GM19035 (cell line): Measurements from ENCODE around the gene SPC24.
A peak's percentile ranks its signal among the peaks of the same experiment; 100 is the strongest.

Source experiments
- ATAC-seq: cut with Tn5 transposase; IDR thresholded peaks from one replicate; pipeline ENCODE4 v1.9.1; 2021; ENCODE audit not compliant: unreplicated experiment

SPC24 gene, protein sequence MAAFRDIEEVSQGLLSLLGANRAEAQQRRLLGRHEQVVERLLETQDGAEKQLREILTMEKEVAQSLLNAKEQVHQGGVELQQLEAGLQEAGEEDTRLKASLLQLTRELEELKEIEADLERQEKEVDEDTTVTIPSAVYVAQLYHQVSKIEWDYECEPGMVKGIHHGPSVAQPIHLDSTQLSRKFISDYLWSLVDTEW

GRCh38 chr19:11155373-11156120 lies at the start of gene SPC24:
TSS of gene SPC24 (minus strand) at chr19:11155782. CDS start at chr19:11155776, 6 bp downstream.
- ATAC-seq, result peak; percentile 94

DNA sequence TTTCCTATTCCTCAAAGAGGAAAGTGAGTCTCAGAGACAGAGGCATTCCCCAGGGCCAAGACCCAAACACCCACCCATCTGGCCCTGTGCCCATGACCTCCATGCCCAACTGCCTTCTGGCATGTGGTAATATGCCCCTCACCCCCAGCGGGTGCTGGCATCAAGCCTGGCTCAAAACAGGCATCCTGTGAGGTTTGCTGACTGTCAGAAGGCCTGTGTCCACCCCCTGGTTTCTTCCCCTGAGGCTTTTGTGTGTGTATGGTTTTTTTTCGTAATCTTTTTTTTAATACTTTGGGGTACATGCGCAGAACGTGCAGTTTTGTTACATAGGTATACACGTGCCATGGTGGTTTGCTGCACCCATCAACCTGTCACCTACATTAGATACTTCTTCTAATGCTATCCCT lies 49.4 kb upstream of the SPC24 start:
- no peak for ATAC-seq

DNA sequence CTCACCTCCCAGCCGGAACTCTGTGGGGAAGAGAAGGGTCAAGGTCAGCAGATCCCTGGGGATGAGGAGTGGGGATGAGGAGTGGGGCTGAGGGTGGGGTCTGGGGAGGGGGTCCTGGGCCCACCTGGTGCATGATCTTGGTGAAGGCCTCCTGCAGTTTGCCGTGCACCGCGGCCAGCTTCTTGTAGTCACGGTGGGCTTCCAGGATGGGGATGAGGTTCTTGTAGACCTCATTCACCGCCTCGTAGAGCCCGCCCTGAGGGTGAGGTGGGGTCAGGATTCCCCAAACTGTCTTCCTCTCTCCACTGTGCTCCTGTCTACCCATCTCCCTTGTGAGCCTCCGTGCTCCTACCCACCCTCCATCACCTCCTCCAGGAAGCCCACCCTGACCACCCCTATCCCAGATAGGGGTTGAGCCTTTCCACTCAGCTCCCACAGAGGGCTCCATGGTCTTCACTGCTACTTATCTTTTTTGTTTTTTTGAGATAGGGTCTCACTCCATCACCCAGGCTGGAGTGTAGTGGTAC lies 48.6 kb upstream of the SPC24 start:
- ATAC-seq, result no peak

DNA sequence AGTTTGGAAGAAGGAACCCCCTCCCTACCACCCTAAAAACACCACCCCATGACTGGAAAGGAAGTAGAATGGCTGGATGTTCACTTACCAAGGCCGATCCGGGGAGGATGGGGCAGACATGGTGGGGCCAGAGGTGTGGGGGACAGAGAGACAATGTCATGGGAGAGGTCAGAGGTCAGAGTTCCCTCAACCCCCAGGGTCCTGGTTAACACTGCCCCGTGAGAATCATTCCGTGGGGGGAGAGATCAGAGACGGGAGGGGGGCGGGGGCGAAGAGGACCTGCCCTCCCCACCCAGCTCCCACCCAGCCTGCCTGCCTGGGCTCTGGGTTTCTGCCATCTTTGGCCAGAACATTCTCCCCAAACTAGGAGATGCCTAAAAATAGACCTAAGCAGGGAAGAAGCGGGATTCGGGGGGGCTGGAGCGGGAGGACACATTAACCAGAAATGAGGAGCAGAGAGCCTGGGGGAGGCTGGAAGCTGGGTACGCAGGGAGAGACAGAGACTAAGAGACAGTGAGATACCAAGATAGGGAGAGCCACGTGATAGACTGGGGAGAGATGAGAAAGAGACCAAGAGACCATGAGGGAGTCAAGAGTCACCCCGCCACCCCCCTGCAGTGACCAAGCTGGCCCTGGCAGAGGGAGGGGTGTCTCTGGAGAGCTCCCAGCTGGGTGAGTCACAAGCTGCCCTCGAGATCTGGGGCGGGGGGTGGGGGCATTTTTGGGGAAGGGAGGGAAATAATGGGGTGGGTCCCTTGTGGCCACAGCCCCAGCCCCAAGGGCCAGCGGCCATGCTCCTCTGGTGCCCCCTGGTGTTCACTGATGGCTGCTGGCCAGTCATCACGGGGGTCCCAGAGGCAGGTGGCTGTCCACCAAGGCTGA lies 47.9 kb upstream of the SPC24 start:
- no peak for ATAC-seq

- ATAC-seq, result no peak
These were observed 47.1 kb upstream of the SPC24 start for GRCh38 chr19:11202488-11203193.

DNA sequence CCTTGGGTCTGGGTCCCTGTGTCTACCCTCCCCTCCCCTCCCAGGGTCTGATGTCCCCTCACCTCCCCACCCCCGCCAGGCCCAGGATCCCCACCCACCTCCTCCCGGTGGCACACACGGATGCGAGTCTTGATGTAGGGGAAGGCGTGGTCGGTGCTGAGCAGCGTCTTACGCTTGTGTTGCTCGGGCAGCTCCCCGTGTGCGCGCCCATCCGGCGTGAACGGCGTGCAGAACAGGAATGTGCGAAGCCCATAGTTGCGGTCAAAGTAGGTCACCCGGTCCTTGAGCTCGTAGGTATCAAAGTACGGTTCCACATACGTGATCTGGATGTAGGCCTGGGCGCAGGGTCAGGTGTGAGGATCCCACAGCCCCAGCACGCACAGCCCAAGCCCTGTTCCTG lies 46.2 kb upstream of the SPC24 start:
- ATAC-seq, result no peak

- no peak for ATAC-seq
These were observed 45.3 kb upstream of the SPC24 start for GRCh38 chr19:11200931-11201330.

GRCh38 chr19:11200015-11200574 lies 44.5 kb upstream of the SPC24 start:
- ATAC-seq, result no peak

DNA sequence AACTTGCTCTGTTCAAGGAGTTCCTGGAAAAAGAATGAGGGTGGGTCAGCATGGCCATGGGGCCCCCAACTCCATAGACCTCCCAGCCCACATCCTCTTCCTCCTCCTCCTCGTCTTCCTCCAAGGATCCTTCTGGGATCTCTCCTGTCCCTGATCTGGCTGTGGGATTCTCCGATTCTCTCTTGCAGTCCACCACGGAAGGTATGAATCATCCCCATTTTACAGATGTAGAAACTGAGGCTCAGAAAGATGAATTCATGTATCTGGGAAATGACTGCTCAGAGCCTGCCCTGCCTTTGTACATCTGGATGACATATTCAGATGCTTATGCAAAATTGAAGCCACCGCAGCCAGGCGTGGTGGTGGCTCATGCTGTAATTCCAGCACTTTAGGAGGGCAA lies 43.9 kb upstream of the SPC24 start:
- ATAC-seq, result no peak

DNA sequence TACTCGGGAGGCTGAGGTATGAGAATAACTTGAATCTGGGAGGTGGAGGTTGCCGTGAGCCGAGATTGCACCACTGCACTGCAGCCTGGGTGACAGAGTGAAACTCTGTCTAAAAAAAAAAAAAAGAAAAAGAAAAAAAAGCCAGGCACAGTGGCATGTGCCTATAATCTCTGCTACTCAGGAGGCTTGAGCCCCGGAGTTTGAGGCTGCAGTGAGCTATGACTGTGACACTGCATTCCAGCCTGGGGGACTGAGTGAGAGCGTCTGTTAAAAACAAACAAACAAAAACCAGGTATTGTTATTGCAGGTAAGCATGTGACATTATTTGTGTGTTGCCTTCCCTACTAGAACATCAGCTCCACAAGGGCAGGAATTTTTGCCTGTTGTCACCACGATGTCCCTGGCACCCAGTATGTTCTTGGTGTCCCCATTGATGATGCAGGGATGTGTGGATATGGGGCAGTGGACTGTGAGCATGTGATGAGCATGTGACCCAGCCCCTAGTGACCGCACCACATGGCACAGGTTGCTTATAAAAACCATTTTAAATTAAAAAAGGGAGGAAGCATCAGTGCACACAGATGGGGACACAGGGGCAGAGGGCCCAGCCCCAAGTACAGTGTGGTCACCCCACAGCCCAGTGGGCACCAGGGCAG lies 43.3 kb upstream of the SPC24 start:
- no peak for ATAC-seq

- ATAC-seq, result no peak
These were observed 42.6 kb upstream of the SPC24 start for GRCh38 chr19:11198175-11198534.

DNA sequence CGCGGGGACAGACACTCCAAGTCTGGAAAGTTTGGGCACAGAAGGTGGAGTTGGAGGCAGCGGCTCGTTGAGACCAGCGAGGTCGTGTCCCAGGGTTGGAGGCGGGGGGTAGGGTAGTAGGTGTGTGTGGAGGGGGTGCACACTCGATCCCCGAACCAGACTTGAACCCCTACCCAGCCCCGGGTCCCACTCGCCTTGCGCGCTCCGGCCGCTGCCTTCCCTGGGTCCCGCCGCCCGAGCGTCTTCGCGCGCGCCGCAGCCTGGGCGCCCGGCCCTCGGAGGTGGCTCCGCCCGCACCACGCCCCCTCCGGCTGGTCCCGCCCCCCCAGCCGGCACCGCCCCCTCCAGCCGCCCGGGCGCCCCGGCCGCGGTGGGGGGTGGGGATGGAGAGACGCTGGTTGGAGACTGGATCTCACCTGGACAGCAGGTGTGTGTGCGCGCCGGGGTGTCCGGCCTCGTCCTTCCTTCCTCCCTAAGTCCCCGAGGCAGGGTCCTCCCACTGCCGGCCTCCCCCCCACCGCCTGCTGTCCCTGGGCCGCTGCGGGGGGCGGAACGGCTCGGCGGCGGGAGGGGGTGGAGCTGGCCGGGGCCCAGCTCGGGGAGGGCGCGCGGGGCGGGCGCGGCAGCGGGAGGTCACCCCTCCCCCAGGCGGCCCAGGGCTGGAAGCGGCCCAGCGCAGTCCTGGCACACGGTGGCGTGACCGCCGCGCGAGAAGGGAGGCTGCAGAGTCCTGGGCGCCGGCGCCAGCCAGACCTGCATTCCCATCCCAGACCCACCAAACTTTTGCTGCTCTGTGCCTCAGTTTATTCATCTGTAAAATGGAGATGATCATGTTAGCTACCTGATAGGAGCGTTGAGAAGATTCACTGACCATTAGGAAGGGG lies 42.0 kb upstream of the SPC24 start, which contains the start of gene KANK2:
KANK2 (minus strand) TSS at position 255 of the 884 bp plus-strand sequence. CDS start 3,034 bp downstream, outside the sequence.
- peak; percentile 85 for ATAC-seq

- ATAC-seq, result no peak
These were observed 41.1 kb upstream of the SPC24 start for GRCh38 chr19:11196406-11197287.

GRCh38 chr19:11195681-11196080 lies 40.1 kb upstream of the SPC24 start:
- ATAC-seq, result no peak

- ATAC-seq, result no peak
These were observed 39.3 kb upstream of the SPC24 start for GRCh38 chr19:11194656-11195558.

- ATAC-seq, result no peak
These were observed 38.6 kb upstream of the SPC24 start for GRCh38 chr19:11194173-11194572.
